Kidney (tissue), 14 donors: ENCODE results near the gene LIN28A. TPM values are rescaled to one million over a fixed set of nuclear protein-coding genes. Genes with fewer than 3 reads are reported as not detected.
"Not testable (repeated sequence)": the region's sequence is repeated elsewhere in the genome, so short reads cannot be mapped to it uniquely, and the experiment has no call there.

ENCODE experiments used
- DNase-seq, 5 donors: peaks; one replicate each; pipeline ENCODE4 v3.0.0-alpha.2; 2013 to 2020
- FAIRE-seq: peaks from 2 replicates; lab custom pipeline; 2012; peaks lifted over from hg19 to GRCh38; lab: Jason Lieb, UNC
- H3K27ac ChIP-seq, 2 donors: one replicate each; pipeline ENCODE4 v1.7.0; 2013; ENCODE audit warnings: low read depth in 2 of 2, low read length in 2 of 2, inconsistent platforms in 1 of 2
- H3K27me3 ChIP-seq: one replicate; pipeline ENCODE4 v1.7.1; 2013; ENCODE audit warnings: low read length, inconsistent platforms; ENCODE audit not compliant: control insufficient read depth, insufficient read depth
- H3K36me3 ChIP-seq, 3 donors: one replicate each; pipeline versions ENCODE4 v1.7.0 to v1.7.1; 2013; ENCODE audit warnings: low read length in 3 of 3, control low read depth in 1 of 3, inconsistent platforms in 1 of 3; ENCODE audit not compliant: insufficient read depth in 3 of 3, control insufficient read depth in 2 of 3
- H3K4me1 ChIP-seq, 3 donors: one replicate each; pipeline versions ENCODE4 v1.7.0 to v1.7.1; 2013; ENCODE audit warnings: low read length in 3 of 3, inconsistent platforms in 1 of 3, low read depth in 1 of 3; ENCODE audit not compliant: control insufficient read depth in 2 of 3, insufficient read depth in 2 of 3
- H3K4me3 ChIP-seq, 3 donors: one replicate each; pipeline versions ENCODE4 v1.7.0 to v1.8.1; 2013; ENCODE audit warnings: low read length in 3 of 3, control low read depth in 1 of 3, inconsistent platforms in 1 of 3
- H3K9ac ChIP-seq, 3 donors: one replicate each; pipeline versions ENCODE4 v1.7.0 to v1.7.1; 2013; ENCODE audit warnings: low read length in 3 of 3, control low read depth in 1 of 3, inconsistent platforms in 1 of 3
- H3K9me3 ChIP-seq, 3 donors: one replicate each; pipeline versions ENCODE4 v1.7.0 to v1.7.1; 2013; ENCODE audit warnings: low read length in 3 of 3, control low read depth in 1 of 3, inconsistent platforms in 1 of 3; ENCODE audit not compliant: control insufficient read depth in 2 of 3, insufficient read depth in 1 of 3
- intact Hi-C: fragments of 100-400 bp; cut with DNase I; formaldehyde crosslinking; loops from one replicate; pipeline ENCODE4 v1.11.1; 2022
- polyA plus RNA-seq: library from polyadenylated mRNA; stranded (reverse); fragments of 350-450 nt; fragmentation: Illumina TruSeq; extraction: RNeasy Lipid Tissue Mini Kit (QIAGEN cat#74804); gene quantifications from one replicate; pipeline ENCODE4 v1.2.3, GENCODE V29; 2014; ENCODE audit warnings: low read depth, low replicate concordance; ENCODE audit not compliant: insufficient read depth
- total RNA-seq: library from RNA; stranded (reverse); fragmentation: NEBNext Ultra II Directional; extraction: Animal tissue kit (Norgen Biotek cat#: 25700); gene quantifications from one replicate; pipeline ENCODE4 v1.2.1, GENCODE V29; 2021
- TF ChIP-seq, protein P1 (sequence below): IDR thresholded peaks from 3 replicates; pipeline ENCODE4 v1.5.1; 2012; ENCODE audit warnings: mild to moderate bottlenecking, moderate library complexity, borderline replicate concordance; ENCODE audit not compliant: insufficient read depth; ENCODE audit errors: extremely low read depth
- donor health status: control.
- donor health status: control.
- donor health status: control.
- donor health status: control.
- donor health status: control.
- donor health status: DM: yes; HTN: yes; CAD: no.
- donor health status: Normal renal cell carcinoma (clear cell type).

The LIN28A gene
- total and polyA plus RNA-seq, 2 donors from 2014 or later, result not detected

DNA sequence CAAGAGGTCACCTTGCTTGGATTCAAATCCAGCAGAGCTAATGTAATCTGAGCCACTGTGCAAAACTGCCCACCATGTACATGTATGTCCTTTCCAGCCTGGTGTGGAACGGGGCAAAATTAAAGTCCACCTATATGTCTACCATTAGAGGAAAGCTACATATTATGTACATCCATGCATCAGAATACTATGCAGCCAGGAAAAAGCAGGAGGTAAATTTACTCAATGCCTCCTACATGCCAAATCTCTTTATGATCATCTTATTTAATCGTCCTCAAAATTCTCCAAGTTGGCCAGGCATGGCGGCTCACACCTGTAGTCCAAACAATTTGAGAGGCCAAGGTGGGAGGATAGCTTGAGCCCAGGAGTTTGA is 31.8 kb upstream of the LIN28A start:
- TF ChIP-seq, protein P1, sequence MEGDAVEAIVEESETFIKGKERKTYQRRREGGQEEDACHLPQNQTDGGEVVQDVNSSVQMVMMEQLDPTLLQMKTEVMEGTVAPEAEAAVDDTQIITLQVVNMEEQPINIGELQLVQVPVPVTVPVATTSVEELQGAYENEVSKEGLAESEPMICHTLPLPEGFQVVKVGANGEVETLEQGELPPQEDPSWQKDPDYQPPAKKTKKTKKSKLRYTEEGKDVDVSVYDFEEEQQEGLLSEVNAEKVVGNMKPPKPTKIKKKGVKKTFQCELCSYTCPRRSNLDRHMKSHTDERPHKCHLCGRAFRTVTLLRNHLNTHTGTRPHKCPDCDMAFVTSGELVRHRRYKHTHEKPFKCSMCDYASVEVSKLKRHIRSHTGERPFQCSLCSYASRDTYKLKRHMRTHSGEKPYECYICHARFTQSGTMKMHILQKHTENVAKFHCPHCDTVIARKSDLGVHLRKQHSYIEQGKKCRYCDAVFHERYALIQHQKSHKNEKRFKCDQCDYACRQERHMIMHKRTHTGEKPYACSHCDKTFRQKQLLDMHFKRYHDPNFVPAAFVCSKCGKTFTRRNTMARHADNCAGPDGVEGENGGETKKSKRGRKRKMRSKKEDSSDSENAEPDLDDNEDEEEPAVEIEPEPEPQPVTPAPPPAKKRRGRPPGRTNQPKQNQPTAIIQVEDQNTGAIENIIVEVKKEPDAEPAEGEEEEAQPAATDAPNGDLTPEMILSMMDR, result no peak
- Histone ChIP-seq H3K4me3 (no peak overlapping the region), H3K9ac (no peak overlapping the region), H3K4me1 (no peaks in the 10 kb centered on the region), H3K9me3 (no peaks in the 10 kb centered on the region), H3K36me3 (no peaks in the 10 kb centered on the region), H3K27ac (no peak overlapping the region), H3K27me3 (no peaks in the 10 kb centered on the region)
- DNase-seq (peak in 1 of 5 donors; percentile 27), FAIRE-seq (no peak)
- intact Hi-C loops, result no loop called here

DNA sequence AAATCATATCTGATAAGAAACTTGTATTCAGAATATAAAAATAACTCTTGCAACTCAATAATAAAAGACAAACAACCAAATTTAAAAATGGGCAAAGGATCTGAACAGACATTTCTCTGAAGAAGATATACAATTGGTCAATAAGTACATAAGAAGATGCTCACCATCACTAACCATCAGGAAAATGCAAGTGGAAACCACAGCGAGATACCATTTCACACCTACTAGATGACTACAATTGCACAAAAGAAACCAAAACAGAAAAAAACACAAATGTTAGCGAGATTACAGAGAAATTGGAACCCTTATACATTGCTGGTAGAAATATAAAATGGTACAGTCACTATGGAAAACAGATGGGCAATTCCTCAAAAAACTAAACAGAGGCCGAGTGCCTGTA is 26.5 kb upstream of the LIN28A start:
- H3K4me3 ChIP-seq, result no peak overlapping the region
- H3K9me3 ChIP-seq, result no peaks in the 10 kb centered on the region
- TF ChIP-seq, protein P1, result no peak
- H3K4me1 ChIP-seq, result no peaks in the 10 kb centered on the region
- FAIRE-seq, result no peak
- H3K36me3 ChIP-seq, result no peaks in the 10 kb centered on the region
- no peaks in the 10 kb centered on the region for H3K27me3 ChIP-seq
- no peak overlapping the region for H3K9ac ChIP-seq
- intact Hi-C loops, result no loop called here
- no peak overlapping the region for H3K27ac ChIP-seq
- DNase-seq, result no peak

DNA sequence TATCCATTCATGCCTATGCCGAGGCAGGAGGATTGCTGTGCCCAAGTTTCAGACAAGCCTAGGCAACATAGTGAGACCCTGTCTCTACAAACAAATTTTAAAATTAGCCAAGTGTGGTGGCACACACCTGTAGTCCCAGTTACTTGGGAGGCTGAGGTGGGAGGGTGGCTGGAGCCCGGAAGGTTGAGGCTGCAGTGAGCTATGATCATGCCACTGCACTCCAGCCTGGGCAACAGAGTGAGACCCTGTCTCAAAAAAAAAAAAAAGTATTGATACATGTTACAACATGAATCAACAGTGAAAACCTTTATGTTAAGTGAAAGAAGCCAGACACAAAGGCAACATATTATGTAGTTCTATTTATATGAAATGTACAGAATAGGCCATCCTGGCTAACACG is 25.6 kb upstream of the LIN28A start:
- H3K36me3 ChIP-seq, FAIRE-seq, H3K4me1 ChIP-seq, H3K9ac ChIP-seq, H3K27me3 ChIP-seq, H3K27ac ChIP-seq, H3K9me3 ChIP-seq, intact Hi-C loops, H3K4me3 ChIP-seq, DNase-seq: not testable (repeated sequence)

DNA sequence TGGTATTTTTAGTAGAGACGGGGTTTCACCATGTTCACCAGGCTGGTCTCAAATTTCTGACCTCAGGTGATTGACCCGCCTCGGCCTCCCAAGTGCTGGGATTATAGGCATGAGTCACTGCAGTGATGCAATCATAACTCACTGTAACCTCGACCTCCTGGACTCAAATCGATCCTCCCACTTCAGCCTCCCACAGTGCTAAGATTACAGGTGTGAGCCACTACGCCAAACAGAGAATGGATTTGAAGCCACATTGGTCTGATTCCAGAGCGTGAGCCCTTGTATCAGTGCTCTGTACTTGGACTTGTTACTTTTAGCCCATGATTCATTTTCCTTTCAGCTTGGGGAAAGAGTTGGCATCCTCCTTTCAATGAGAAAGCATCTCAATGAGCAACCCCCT is 23.2 kb upstream of the LIN28A start:
- H3K4me3 ChIP-seq, result no peak overlapping the region
- no peak overlapping the region for H3K27ac ChIP-seq
- H3K9ac ChIP-seq, result no peak overlapping the region
- H3K36me3 ChIP-seq, result no peaks in the 10 kb centered on the region
- intact Hi-C loops, result no loop called here
- no peaks in the 10 kb centered on the region for H3K4me1 ChIP-seq
- no peaks in the 10 kb centered on the region for H3K9me3 ChIP-seq
- no peaks in the 10 kb centered on the region for H3K27me3 ChIP-seq
- DNase-seq (no peak), FAIRE-seq (no peak)
- TF ChIP-seq, protein P1, result no peak
